SU-DHL-6 (cell line): ENCODE measurements around the gene CACNB3.

ENCODE experiments used
- EZH2phosphoT487 ChIP-seq: fragments of 200-600 bp; sonication (generic), shearing (Covaris generic); conservative IDR thresholded peaks from 2 replicates; pipeline ENCODE4 v1.6.1; 2018; ENCODE audit warnings: mild to moderate bottlenecking, antibody characterized with exemption, low read length, moderate library complexity, mixed read lengths
- TF ChIP-seq, protein P1 (sequence below): fragments of 200-600 bp; sonication (generic); IDR thresholded peaks from one replicate; pipeline ENCODE4 v1.5.1; 2017; ENCODE audit warnings: antibody characterized with exemption, mild to moderate bottlenecking, low read length, moderate library complexity; ENCODE audit not compliant: insufficient read depth, poor library complexity, severe bottlenecking

DNA sequence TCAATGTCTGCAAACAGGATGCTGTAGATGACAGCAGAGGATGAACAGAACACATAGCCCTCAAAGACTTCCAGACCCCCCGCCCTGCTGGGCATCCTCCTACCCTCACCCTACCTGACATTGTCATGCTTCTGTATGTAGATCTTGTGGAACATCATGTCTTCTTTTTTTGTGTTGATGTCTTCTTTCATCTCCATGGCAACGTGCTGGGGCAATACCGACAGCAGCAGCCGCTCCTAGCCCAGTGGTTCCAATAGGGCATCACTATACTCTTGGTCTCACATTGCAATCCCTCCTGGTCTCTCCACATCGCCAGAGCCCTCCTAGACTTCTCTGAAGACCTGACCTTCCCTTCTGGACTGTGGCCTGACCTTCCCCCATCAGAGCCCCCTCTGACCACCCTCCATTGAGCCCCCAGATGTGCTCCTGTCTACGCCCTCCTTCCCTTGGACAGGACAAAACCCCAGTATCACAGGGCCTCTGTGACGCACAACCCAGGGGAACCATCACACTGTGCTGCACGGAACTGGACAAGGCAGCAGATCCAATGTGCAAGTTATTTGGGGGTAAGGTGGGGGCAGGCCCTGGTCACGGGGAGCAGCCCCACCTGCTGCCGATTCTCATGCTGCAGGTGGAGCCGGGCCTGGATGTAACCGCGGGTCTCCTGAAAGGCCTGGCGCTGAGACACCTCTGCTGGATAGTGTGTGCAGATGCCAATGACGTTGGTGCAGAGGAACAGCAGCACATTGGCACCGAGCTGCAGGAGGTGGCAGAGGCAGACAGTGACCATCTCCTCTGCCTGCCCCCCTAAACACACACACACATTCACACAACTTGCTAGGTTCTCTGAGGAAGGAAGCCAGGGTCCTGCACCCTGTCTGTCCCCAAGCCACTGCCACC, 40.5 kb upstream of the CACNB3 start:
- TF ChIP-seq, protein P1, sequence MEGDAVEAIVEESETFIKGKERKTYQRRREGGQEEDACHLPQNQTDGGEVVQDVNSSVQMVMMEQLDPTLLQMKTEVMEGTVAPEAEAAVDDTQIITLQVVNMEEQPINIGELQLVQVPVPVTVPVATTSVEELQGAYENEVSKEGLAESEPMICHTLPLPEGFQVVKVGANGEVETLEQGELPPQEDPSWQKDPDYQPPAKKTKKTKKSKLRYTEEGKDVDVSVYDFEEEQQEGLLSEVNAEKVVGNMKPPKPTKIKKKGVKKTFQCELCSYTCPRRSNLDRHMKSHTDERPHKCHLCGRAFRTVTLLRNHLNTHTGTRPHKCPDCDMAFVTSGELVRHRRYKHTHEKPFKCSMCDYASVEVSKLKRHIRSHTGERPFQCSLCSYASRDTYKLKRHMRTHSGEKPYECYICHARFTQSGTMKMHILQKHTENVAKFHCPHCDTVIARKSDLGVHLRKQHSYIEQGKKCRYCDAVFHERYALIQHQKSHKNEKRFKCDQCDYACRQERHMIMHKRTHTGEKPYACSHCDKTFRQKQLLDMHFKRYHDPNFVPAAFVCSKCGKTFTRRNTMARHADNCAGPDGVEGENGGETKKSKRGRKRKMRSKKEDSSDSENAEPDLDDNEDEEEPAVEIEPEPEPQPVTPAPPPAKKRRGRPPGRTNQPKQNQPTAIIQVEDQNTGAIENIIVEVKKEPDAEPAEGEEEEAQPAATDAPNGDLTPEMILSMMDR: no peak
- TF ChIP-seq EZH2phosphoT487: no peak
